K562 (cell line): ENCODE results near the gene C6orf47. TPM values are rescaled to one million over a fixed set of nuclear protein-coding genes. Genes with fewer than 3 reads are reported as not detected.

Experiments
- ATF1 ChIP-seq, 2 experiments: fragments of 450-650 bp in 1 of 2; IDR thresholded peaks; 2 replicates each; pipeline ENCODE4 v1.6.1; 2016; ENCODE audit warnings: missing compliant biosample characterization in 1 of 2, missing genetic modification characterization in 1 of 2
- CHD1 ChIP-seq: fragments of 200-600 bp; sonication (generic); IDR thresholded peaks from one replicate; pipeline ENCODE4 v1.6.1; 2012; ENCODE audit warnings: mild to moderate bottlenecking, moderate library complexity, low read length, inconsistent platforms
- DACH1 ChIP-seq: fragments of 450-650 bp; IDR thresholded peaks from 2 replicates; pipeline ENCODE4 v1.6.1; 2018; ENCODE audit not compliant: partially characterized antibody
- FOXA3 ChIP-seq, 2 experiments: fragments of 450-650 bp in 1 of 2; sonication (generic) in 1 of 2; formaldehyde crosslinking; IDR thresholded peaks in 1 of 2; conservative IDR thresholded peaks in 1 of 2; 2 replicates each; pipeline versions ENCODE4 v1.4.0 to v1.8.0; 2020 to 2022; ENCODE audit warnings: mild to moderate bottlenecking in 2 of 2, missing genetic modification reagents in 1 of 2
- GATA2 ChIP-seq: sonication (generic); formaldehyde crosslinking; IDR thresholded peaks from 2 replicates; pipeline ENCODE4 v1.4.0; 2020; ENCODE audit warnings: mild to moderate bottlenecking, missing genetic modification reagents
- MCM3 ChIP-seq: fragments of 450-650 bp; IDR thresholded peaks from 2 replicates; pipeline ENCODE4 v1.6.1; 2016
- MCM7 ChIP-seq, 2 experiments: fragments of 450-650 bp; IDR thresholded peaks; 2 replicates each; pipeline ENCODE4 v1.6.1; 2016 to 2018
- MXI1 ChIP-seq: IDR thresholded peaks from 2 replicates; pipeline ENCODE4 v1.6.1; 2011; ENCODE audit warnings: low read depth, mild to moderate bottlenecking, improper control_type of control experiment, low read length
- MYC ChIP-seq, 2 experiments: fragments of 250-450 bp in 1 of 2; sonication (Bioruptor Pico) in 1 of 2; IDR thresholded peaks; 2 replicates each; pipeline versions ENCODE4 v1.5.1 to v1.6.1; 2012 to 2021; ENCODE audit warnings: low read depth in 2 of 2, borderline replicate concordance in 1 of 2, improper control_type of control experiment in 1 of 2, low read length in 1 of 2, mild to moderate bottlenecking in 1 of 2, moderate library complexity in 1 of 2
- NCOA1 ChIP-seq: fragments of 450-650 bp; IDR thresholded peaks from 2 replicates; pipeline ENCODE4 v1.6.1; 2016; ENCODE audit warnings: low read depth
- NCOA6 ChIP-seq: fragments of 450-650 bp; IDR thresholded peaks from 2 replicates; pipeline ENCODE4 v1.6.1; 2017; ENCODE audit warnings: mild to moderate bottlenecking
- PURB ChIP-seq: sonication (generic); formaldehyde crosslinking; IDR thresholded peaks from 2 replicates; pipeline ENCODE4 v1.9.0; 2021; ENCODE audit warnings: low read depth, mild to moderate bottlenecking, missing genetic modification reagents
- RCOR1 ChIP-seq, 2 experiments: IDR thresholded peaks; 2 replicates each; pipeline ENCODE4 v1.6.1; 2012; ENCODE audit warnings: low read depth in 2 of 2, low read length in 2 of 2, borderline replicate concordance in 1 of 2, improper control_type of control experiment in 1 of 2
- SAFB2 ChIP-seq: fragments of 200-400 bp; formaldehyde crosslinking; IDR thresholded peaks from 2 replicates; pipeline ENCODE4 v1.6.1; 2018; ENCODE audit warnings: borderline replicate concordance, low read length, low read depth, moderate library complexity; ENCODE audit not compliant: severe bottlenecking
- SRSF7 ChIP-seq: fragments of 200-400 bp; formaldehyde crosslinking; optimal IDR thresholded peaks from 2 replicates; pipeline ENCODE3; 2017; ENCODE audit warnings: mild to moderate bottlenecking, low read depth, low read length
- ZFP30 ChIP-seq: fragments of 250-450 bp; sonication (Bioruptor Pico); IDR thresholded peaks from 2 replicates; pipeline ENCODE4 v1.8.0; 2022; ENCODE audit warnings: moderate library complexity, mild to moderate bottlenecking, inconsistent platforms, borderline replicate concordance
- ZNF143 ChIP-seq: sonication (generic); formaldehyde crosslinking; IDR thresholded peaks from 2 replicates; pipeline ENCODE4 v1.9.0; 2022; ENCODE audit warnings: mild to moderate bottlenecking, missing genetic modification reagents
- ZNF175 ChIP-seq: fragments of 200-800 bp; sonication (Bioruptor generic); IDR thresholded peaks from 2 replicates; pipeline ENCODE4 v1.6.1; 2016; ENCODE audit warnings: low read depth, mild to moderate bottlenecking, missing genetic modification characterization, missing compliant biosample characterization
- ZNF239 ChIP-seq: fragments of 250-450 bp; sonication (Bioruptor Pico); IDR thresholded peaks from 2 replicates; pipeline ENCODE4 v1.4.0; 2020; ENCODE audit warnings: mild to moderate bottlenecking
- ZNF584 ChIP-seq: fragments of 200-800 bp; sonication (Bioruptor generic); IDR thresholded peaks from 2 replicates; pipeline ENCODE4 v1.6.1; 2016; ENCODE audit warnings: low read depth, mild to moderate bottlenecking, missing genetic modification characterization, missing compliant biosample characterization
- ZNF79 ChIP-seq: fragments of 250-450 bp; sonication (Bioruptor Pico); IDR thresholded peaks from 2 replicates; pipeline ENCODE4 v1.4.0; 2020; ENCODE audit warnings: low read depth, mild to moderate bottlenecking, moderate library complexity
- polyA plus RNA-seq, 8 experiments: library from polyadenylated mRNA; depleted of rRNA in 4 of 8; stranded (reverse) in 5 of 8; unstranded in 3 of 8; fragments of >200 nt; fragmentation: Nextera tagmentation in 2 of 8; fragmentation: Illumina TruSeq in 1 of 8; extraction: Ambion mirVana in 2 of 8; extraction: Trizol in 1 of 8; gene quantifications; 2 replicates each; pipeline versions ENCODE4 v1.2.1 to v1.2.3, GENCODE V29; 2011 to 2014; ENCODE audit warnings: inconsistent platforms in 1 of 8, missing spikeins in 1 of 8
- total RNA-seq, 7 experiments: library from RNA; depleted of rRNA in 6 of 7; stranded (reverse); fragments of >200 nt in 6 of 7; fragmentation: Illumina TruSeq in 2 of 7; extraction: Trizol in 2 of 7; gene quantifications; 2 replicates each; pipeline versions ENCODE4 v1.2.1 to v1.2.3, GENCODE V29; 2011 to 2021; ENCODE audit warnings: low replicate concordance in 1 of 7
- TF ChIP-seq, protein P1 (sequence below): fragments of 450-650 bp; IDR thresholded peaks from 2 replicates; pipeline ENCODE4 v1.7.0; 2016; ENCODE audit warnings: borderline replicate concordance
- TF ChIP-seq, protein P2 (sequence below): sonication (generic); formaldehyde crosslinking; IDR thresholded peaks from 2 replicates; pipeline ENCODE4 v1.8.1; 2023; ENCODE audit warnings: mild to moderate bottlenecking, missing genetic modification reagents, moderate library complexity
- TF ChIP-seq, protein P3 (sequence below): fragments of 150-350 bp; IDR thresholded peaks from 2 replicates; pipeline ENCODE4 v1.6.1; 2014; ENCODE audit warnings: low read depth, mild to moderate bottlenecking, low read length, borderline replicate concordance

The C6orf47 gene
- total and polyA plus RNA-seq, 9 of the 15 experiments (the other 6 are each of a cell fraction or from before 2014, with no cell fraction given), result 0.14 to 43.8 (median 27.0) TPM

DNA sequence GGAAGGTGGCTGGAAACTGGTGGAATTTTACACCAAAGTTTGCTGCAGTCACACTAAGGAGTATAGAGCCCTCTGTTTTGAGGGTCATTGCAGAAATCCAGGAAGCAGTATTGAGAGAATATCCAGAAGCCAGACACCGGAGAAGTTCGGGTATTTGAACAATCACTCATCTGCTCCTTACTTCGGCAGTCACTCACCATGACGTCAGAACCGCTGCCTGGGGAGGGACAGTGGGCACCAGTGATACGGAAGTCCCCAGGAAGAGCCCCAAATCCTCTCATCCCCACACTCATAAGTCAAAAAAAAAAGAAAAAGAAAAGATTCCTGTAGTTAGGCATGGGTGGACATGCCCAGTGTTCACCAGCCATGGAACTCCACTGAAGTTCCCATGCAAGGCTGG lies 16.3 kb upstream of the C6orf47 start (continued):
- TF ChIP-seq, protein P1, sequence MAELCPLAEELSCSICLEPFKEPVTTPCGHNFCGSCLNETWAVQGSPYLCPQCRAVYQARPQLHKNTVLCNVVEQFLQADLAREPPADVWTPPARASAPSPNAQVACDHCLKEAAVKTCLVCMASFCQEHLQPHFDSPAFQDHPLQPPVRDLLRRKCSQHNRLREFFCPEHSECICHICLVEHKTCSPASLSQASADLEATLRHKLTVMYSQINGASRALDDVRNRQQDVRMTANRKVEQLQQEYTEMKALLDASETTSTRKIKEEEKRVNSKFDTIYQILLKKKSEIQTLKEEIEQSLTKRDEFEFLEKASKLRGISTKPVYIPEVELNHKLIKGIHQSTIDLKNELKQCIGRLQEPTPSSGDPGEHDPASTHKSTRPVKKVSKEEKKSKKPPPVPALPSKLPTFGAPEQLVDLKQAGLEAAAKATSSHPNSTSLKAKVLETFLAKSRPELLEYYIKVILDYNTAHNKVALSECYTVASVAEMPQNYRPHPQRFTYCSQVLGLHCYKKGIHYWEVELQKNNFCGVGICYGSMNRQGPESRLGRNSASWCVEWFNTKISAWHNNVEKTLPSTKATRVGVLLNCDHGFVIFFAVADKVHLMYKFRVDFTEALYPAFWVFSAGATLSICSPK, result no peak
- TF ChIP-seq MXI1 (no peak), MCM3 (0 out of 2 replicates have a peak, but pooled peaks have one; percentile 17), ZNF79 (CRISPR knock-in tag) (no peak), SRSF7 (no peak), NCOA1 (no peak; the same call in 1 of the 2 replicates), CHD1 (no peak), SAFB2 (no peak), PURB (CRISPR knock-in tag) (no peak), ZNF584 (CRISPR knock-in tag) (no peak), ZFP30 (CRISPR knock-in tag) (no peak), RCOR1 (IDR thresholded peaks at IDR 0.05; ENCODE audit: borderline replicate concordance in 1 of 2, low read depth in 2 of 2, low read length in 2 of 2) (no peak), FOXA3 (CRISPR knock-in tag; conservative IDR thresholded peaks at IDR 0.05 in 1 of 2, IDR thresholded peaks at IDR 0.05 in 1 of 2) (peak in 1 of 2 experiments; percentile 37; a peak in 1 of 4 replicates), DACH1 (no peak), ZNF143 (CRISPR knock-in tag) (no peak), GATA2 (CRISPR knock-in tag) (no peak), NCOA6 (no peak), MYC (IDR thresholded peaks at IDR 0.05; ENCODE audit: low read depth, low read length) (0 out of 2 replicates have a peak, but pooled peaks have one; percentile 24), MYC (CRISPR knock-in tag; IDR thresholded peaks at IDR 0.05; ENCODE audit: borderline replicate concordance, low read depth) (no peak), ZNF175 (CRISPR knock-in tag) (no peak), ZNF239 (CRISPR knock-in tag) (no peak), ATF1 (CRISPR knock-in tag; IDR thresholded peaks at IDR 0.05) (no peak), ATF1 (tag; IDR thresholded peaks at IDR 0.05) (peak; percentile 93), MCM7 (IDR thresholded peaks at IDR 0.05) (no peak)
- TF ChIP-seq, protein P2, sequence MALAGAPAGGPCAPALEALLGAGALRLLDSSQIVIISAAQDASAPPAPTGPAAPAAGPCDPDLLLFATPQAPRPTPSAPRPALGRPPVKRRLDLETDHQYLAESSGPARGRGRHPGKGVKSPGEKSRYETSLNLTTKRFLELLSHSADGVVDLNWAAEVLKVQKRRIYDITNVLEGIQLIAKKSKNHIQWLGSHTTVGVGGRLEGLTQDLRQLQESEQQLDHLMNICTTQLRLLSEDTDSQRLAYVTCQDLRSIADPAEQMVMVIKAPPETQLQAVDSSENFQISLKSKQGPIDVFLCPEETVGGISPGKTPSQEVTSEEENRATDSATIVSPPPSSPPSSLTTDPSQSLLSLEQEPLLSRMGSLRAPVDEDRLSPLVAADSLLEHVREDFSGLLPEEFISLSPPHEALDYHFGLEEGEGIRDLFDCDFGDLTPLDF (CRISPR knock-in tag), result no peak
- TF ChIP-seq, protein P3, sequence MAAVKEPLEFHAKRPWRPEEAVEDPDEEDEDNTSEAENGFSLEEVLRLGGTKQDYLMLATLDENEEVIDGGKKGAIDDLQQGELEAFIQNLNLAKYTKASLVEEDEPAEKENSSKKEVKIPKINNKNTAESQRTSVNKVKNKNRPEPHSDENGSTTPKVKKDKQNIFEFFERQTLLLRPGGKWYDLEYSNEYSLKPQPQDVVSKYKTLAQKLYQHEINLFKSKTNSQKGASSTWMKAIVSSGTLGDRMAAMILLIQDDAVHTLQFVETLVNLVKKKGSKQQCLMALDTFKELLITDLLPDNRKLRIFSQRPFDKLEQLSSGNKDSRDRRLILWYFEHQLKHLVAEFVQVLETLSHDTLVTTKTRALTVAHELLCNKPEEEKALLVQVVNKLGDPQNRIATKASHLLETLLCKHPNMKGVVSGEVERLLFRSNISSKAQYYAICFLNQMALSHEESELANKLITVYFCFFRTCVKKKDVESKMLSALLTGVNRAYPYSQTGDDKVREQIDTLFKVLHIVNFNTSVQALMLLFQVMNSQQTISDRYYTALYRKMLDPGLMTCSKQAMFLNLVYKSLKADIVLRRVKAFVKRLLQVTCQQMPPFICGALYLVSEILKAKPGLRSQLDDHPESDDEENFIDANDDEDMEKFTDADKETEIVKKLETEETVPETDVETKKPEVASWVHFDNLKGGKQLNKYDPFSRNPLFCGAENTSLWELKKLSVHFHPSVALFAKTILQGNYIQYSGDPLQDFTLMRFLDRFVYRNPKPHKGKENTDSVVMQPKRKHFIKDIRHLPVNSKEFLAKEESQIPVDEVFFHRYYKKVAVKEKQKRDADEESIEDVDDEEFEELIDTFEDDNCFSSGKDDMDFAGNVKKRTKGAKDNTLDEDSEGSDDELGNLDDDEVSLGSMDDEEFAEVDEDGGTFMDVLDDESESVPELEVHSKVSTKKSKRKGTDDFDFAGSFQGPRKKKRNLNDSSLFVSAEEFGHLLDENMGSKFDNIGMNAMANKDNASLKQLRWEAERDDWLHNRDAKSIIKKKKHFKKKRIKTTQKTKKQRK, result no peak
